Bone marrow (tissue), 2 donors: ENCODE data around the gene HOXB6.
A peak's percentile ranks its signal among the peaks of the same experiment; 100 is the strongest.

ENCODE experiments used
- DNase-seq, 2 donors: peaks; one replicate each; lab custom pipeline; 2025; lab: John Stamatoyannopoulos, UW

Gene HOXB6

DNA sequence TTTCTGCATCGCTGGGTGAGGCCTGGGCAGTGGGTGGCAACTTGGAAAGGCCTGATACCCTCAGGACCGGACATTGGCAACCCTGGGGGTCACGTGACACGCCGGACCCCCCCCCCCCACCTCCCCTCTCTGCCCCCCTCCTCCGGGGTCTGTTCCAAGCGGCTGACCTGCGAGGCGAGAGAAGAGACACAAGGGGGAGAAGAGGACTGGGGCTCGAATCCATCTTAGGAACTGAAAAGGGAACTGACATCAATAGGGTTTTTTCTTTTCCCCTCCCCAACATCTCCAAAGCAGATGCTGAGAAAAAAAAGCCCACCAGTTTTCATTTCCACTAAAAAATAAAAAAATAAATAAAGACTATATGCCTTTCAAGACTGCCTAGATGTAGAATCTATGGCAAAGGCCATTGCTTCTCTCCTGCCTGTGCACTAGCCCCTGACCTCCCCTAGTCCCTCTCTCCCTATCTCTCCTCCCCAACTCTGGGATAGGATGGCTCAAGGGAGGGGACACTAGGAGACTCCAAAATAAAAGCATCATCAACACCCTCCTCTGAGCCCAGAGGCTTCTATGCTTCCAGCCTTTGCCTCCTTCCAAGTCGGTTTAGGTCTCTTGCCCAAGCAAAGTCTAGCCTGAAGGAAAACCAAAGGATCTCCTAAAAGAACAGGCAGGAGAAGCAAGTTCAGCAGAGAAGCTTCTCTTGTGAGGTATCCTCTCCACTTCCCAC, 52.2 kb downstream of the HOXB6 start:
- no peak for DNase-seq

DNA sequence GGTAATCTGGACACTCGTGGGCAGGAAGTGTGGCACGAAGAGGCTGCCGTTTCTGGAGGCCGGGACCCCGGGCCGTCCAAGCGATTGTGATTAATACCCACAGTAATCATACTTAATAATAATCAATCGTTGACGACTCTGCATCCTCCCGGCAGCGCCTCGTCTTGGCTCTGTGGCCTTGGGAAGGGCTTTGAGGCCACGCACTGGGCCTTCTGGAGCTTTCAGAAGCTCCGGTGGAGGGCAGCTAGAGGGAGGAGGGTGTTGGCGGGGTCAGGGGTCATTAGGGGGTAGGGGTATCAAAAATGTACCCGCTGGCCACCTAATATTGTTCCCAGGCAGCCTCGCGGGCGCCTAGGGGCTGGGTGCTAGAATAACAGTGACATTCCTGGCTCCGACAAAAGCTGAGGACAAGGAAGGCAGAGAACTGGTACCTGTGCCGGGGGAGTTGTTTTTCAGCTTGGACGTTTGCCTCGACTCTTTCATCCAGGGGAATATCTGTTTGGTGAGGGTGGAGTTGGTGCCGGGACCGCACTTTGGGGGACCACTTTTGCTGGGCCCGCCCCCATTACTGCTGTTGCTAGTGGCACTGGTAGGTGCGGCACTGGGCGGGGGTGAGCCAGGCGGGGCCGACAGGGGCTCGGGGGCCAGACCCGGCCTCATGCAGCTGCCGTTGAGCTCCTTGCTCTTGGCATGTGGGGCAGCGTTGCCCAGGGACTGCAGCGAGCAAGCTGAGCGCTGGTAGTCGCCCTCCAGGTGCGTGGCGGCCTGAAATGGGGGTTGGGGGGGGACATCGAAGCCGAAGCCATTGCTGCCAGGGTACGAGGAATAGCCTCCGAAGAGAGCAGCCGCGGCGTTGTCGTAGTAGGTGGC, 53.0 kb downstream of the HOXB6 start:
- DNase-seq, result no peak

DNA sequence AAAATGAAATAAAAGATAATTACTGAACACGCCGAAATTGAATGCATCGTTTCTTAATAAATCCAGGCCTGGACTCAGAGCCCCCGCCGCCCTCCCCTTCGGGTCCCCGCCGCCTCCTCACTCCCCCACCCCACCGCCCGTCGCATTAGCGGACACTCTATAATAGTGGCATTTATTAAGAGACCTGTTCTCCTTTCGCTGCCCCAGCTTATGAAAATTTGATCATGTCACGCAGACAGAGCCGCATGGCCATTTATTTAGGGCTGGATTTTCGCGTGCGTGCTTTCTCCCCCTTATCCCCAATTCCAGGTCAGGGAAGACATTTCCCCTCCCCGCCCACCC, 53.6 kb downstream of the HOXB6 start:
- no peak for DNase-seq

DNA sequence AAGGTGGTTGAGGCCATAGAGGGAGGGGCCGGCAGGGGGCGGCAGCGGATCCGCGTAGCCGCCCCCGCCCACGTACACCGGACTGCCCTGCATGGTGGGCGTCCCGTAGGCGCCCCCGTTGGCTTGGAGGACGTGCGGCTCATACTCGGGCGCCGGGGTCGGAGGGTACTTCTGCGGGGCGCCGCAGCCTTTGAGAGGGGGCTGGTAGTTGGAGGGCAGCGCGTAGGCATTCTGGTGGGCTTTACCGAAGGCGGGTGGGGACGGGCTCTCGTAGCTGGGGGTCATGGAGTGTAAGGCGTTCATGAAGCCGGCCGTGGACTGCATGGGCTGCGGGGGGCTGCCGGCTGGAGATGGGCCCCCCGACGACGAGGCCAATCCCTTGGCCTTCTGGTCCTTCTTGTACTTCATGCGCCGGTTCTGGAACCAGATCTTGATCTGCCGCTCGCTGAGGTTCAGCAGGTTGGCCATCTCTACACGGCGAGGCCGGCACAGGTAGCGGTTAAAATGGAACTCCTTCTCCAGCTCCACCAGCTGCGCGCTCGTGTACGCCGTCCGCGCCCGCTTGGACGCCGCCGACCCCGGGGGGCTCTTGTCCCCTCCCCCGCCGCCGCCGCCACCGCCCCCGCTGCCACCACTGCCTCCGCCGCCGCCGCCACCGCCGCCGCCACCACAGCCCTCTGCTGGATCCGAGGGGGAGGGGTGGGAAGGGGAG, 54.1 kb downstream of the HOXB6 start:
- DNase-seq, result no peak

DNA sequence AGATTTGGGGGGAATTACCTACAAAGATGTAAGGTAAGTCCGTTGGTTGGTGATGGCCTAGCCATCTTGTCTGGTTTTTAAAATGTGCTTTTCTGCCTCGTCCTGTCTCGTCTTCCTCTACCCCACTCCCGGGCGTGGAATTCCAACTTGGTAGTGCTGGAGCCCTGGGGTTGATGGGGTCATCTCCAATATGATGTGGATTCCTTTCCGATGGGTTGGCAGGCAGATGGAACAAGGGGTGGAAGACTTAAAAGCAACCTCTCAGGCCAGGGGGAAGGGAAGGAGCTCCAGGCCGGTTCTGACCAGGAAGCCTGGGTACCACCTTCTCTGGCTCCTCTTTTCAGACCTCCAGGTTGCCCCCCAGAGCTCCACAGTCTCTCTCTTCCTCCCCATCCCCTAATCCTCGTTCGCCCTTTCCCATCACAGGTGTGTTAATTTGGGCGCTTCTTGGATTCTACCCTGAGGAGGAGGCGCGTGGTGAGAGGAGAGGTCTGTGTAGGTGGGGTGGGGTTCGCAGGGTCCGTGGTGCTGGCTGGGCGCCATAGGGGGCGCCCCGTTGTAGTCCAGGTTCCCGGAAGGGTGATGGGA, 54.8 kb downstream of the HOXB6 start:
- no peak for DNase-seq

DNA sequence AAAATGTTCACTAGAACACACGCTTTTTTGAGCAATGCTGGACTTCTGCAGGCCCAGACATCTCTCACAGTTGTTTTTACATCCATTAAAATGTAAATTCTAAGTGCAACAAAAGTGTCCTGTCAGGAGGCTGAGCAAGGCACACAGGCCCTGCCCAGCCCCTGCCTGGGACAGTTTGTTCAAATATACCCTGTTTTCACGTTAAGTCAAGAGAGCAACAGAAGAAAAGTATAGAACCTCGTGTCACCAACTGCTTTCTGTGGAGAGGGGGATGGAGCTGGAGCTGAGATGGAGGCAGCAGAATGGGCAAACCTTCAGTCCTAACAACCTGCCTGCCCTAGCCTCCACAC, 55.5 kb downstream of the HOXB6 start:
- no peak for DNase-seq

GRCh38 chr17:48548523-48549280, 56.1 kb downstream of the HOXB6 start:
- peak in 1 of 2 donors; percentile 12 for DNase-seq

- DNase-seq, result no peak
These were observed 56.8 kb downstream of the HOXB6 start for GRCh38 chr17:48547808-48548522.

DNA sequence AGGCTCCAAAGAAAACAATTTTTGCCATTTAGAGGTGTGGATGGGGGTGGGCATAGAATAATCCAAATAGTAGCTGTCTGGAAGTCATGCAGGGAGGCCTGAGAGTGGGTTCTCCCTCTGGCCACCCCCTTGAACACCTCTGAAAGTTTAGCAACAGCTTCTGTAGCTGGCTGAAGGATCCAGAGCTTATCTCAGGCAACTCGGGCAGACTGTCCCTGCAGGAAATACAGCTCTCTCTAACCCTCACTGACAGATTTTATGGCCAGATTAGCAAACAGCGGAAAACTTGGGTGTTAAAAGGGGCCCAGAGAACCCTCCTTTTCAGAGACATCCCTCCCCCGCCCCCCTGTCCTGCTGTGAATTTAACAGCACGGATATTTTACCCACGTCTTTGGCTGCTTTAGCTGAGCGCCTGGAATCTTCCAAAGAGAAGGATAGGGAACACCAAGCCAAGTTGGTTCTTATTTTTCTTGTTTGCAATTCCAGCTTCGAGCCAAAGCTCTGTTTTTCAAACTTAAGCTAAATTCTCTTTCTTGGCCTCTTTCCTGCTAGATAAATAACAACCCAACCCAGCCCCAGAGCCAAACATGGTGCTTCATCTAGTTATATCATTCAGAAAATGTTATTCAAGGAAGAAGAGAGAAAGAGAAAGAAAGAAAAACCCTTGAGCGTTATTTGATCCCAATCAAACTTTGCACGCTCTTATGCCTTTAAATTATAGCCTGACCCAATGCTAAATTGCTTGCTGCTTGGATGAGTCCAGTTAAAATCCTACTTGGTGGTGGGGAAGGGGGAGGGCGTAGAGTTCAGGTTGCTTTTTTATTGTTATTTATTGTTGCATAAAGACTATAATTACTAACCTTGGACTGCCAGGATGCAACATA, 57.6 kb downstream of the HOXB6 start:
- DNase-seq, result no peak

DNA sequence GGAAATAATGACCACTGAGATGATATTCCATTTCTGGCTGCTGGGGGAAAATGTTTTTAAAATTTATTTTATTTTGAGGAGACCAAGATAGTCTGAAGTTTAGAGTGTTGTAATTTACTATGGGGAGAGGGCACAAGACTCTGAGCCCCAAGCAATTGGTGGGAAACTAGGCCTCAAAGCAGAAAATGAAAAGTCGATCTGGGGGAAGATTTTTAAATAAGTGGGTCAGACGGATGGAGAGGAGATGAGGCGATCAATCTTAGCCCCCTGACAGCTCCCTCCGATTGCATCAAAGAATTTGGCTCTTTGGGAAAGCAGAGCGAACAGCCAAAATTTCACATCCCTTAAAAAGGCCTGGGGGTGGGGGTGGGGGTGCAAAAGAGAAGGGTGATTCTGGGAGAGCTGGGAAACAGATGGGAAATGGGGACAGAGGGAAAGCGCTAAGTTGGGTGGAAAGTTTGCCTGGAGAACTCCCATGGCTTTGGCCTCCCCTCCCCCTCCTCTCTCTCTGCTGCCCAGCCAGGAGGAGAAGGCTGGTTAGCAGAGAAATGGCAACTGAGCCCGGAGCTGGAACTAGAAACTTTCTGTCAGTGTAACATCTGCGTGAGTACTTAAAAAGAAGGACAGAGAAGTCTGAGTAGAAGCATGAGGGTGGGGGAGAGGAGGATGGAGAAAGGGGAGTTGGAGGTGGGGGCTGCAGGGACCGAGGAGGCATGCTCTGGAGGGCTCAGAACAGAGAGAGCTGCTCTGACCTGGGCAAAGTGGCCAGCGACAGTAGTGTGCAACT, 58.5 kb downstream of the HOXB6 start:
- DNase-seq, result no peak
